HUDEP-2 (cell line): ENCODE results near the gene ATP6V1G3.
"Not testable (repeated sequence)": the region's sequence is repeated elsewhere in the genome, so short reads cannot be mapped to it uniquely, and the experiment has no call there.

ENCODE experiments used
- DNase-seq, 76 experiments: peaks; one replicate each; lab custom pipeline; 2025; ENCODE audit not compliant: unreplicated experiment in 76 of 76; lab: John Stamatoyannopoulos, UW

The ATP6V1G3 gene

DNA sequence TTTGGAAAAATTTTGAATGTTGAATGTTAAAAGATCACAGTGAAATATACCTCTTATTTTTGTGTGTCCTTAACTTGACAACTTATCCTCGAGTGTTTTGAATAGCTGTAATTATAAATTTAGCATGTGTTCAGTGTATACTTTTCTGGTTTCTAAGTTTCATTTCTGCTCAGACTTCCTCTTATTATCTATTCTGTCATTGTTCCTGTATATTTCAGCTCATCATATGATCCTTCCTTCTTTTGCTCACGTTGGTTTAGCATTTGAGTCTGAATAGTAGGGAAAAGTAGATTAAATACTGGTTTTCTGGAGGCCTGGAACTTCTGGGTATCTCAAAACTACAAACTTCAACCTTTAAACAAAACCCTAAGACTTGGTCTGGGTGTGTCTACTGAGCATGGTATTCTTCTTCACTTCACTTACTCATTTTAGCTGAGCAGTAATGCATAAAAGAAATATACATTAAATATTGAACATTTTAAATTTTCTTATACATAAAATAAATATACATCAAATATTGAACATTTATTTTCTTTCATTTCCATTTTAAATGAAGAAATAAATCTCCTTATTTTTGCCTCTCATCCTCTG is 3.3 kb upstream of the ATP6V1G3 start:
- no peak for DNase-seq

- no peak for DNase-seq
Observed at GRCh38 chr1:198542632-198543031, 2.2 kb upstream of the ATP6V1G3 start.

- DNase-seq: no peak
Observed at GRCh38 chr1:198541737-198542136, 1.3 kb upstream of the ATP6V1G3 start.

GRCh38 chr1:198538579-198539364 is 1.7 kb downstream of the ATP6V1G3 start:
- DNase-seq: no peak

GRCh38 chr1:198535631-198536030 is 4.8 kb downstream of the ATP6V1G3 start:
- DNase-seq: no peak

DNA sequence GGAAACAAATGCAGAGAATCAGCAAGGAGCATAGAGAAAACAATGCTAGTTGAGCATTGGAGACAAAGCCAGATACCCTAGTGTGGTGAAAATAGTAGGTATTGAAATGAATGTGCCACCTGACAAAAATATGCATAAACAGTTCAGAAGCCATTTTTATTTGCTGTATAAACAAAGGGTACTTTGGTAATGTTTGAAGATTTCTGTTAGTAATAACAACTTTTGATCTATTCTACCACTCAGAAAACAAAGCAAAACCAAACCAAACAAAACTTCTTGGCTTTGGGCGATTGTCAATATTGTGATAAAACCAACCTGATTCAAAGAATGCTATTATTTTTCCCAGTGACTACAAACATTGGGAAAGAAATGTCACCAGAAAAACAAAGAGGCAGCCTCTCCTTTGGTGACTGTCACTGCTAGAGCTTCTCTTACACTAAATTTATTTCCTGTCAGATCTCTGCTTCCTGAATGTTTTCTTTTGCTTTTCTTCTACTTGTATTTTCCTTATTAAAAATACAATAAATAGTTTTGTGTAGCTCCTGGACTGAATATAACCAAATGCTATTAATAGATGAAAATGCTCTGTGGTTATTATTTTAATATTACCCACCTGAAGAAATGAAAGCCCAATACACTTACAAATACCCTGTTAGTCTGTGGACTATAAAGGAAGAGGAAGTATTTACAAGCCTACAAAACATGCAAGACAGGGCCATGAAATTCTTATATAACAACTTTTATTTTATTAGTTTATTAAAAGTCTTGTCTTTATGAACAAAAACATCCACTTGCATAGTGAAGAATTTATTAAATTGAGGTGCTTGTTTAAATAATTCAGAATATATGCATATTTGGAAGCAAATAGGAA is 5.7 kb downstream of the ATP6V1G3 start:
- no peak for DNase-seq

DNA sequence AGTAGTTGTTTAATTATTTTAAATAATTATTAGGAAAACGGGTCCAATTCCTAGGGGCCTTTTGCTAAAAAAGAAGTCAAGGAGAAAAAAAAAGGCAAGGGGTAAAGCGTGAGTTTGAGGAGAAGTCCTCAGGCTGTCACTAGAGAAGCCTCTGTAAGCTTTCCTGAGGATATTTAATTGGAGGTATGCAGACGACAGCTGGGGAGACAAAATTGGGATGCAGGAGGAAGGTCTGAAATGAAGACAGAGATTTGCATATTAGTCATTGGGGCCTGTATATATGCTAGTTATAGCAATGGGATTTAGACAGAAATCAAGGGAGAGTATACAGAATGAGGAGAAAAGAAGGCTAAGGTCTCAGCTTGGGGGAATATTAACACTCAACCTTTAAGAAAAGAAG is 8.6 kb downstream of the ATP6V1G3 start:
- DNase-seq: no peak

- no peak for DNase-seq
Observed at GRCh38 chr1:198530953-198531352, 9.5 kb downstream of the ATP6V1G3 start.

- DNase-seq: no peak
Observed at GRCh38 chr1:198529414-198529813, 11.1 kb downstream of the ATP6V1G3 start.

GRCh38 chr1:198528364-198528763 is 12.1 kb downstream of the ATP6V1G3 start:
- DNase-seq: no peak

GRCh38 chr1:198524556-198524955 is 15.9 kb downstream of the ATP6V1G3 start:
- no peak for DNase-seq

DNA sequence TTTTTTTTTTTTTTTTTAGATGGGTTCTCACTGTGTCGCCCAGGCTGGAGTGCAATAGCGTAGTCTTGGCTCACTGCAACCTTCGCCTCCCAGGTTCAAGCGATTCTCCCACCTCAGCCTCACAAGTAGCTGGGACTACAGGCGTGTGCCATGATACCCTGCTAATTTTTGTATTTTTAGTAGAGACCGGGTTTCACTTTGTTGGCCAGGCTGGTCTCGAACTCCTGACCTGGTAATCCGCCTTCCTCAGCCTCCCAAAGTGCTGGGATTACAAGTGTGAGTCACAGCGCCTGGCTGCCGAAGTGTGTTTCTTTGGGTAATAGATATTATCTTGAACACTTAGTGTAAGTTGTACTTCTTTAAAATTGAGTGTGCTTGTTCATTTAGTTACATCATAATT is 16.4 kb downstream of the ATP6V1G3 start:
- DNase-seq: not testable (repeated sequence)

DNA sequence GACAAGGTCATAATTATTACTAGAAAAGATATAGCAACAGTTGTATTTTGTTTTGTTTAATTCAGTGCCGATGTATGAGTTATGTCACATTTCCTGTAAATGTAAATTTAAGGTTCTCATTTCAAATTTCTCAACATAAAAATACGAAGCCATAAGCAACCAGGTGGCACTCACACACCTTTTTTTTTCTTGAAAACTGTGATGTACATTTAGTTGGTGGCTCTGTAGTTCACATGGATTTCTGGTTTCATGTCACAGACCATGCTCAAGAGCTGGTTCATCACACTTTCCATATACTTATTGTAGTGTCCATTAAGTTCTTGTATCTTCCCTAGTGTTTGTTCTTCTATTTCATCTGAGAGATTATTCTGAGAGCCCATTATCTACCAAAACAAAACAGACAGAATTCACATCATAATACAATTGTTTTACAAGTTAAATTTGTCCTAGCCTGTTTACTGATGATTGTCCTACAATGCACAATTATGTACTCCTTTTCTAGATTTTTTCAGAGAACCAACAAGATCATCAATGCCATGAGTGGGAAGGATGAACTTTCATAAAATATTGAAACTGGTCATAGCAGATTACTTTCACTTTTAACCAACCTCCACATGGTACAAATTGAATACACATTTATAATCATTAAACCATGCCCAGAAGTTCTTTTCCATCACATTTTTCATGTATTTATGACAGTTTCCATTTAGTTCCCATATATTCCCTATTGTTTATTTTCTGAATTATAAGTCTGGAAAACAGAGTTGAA is 17.1 kb downstream of the ATP6V1G3 start:
- no peak for DNase-seq

- no peak for DNase-seq
Observed at GRCh38 chr1:198520524-198521254, 19.8 kb downstream of the ATP6V1G3 start.

DNA sequence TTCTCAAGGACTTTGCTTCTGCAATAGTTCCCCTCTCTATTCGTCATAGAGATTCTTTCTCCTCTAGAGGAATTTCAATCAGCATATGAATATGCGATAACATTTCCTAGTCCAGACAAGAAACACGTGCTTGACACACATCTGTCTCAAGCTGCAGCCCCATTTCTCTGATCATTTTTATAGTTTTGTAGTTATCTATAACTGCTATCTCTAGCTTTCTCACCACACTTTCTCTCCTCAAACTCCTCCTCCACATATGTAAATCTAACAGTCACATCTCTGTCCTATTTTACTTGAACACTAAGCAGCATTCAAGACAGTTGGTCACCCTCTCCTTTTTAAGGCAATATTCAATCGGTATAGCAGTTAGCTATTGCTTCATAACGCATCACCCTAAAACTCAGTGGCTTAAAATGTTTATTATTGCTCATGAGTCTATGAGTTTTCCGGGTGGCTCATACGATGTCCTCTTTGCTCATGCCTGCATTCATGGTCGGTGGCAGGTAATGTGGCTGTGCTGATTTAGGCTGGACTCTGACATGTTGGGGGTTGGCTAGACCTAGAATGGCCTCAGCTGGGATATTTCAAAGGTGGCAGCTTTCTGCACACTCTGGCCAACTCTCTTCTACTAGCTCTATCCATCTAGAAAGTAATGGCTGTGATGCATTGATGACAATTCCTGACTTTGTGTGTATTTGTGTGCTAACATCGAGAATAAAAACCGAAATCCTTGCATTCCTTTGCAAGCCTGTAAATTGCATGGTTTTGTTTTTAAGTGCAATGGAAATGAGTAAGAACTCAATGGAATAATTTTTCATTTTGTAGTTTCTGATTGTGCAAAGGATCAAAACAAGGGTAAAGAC is 20.6 kb downstream of the ATP6V1G3 start:
- no peak for DNase-seq

- no peak for DNase-seq
Observed at GRCh38 chr1:198517623-198518199, 22.8 kb downstream of the ATP6V1G3 start.

DNA sequence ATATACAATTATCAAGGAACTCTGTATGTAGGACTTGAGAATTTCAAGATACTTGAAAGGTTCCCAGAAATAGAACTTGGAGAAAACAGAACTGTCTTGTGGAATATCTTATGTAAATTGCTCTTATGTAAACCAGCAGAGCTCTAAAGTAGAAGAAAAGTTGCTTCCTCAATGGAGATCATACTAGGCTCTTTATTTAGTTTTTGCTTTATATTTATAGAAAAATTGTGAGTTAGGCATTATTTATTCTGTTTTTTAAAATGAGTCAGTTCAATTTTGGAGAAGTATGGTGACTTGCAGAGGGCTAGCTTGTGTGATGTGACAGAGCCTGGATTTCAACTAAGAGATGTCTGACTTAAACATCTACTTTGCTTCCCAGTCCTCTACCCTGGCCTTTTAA is 40.4 kb downstream of the ATP6V1G3 start:
- DNase-seq: no peak

DNA sequence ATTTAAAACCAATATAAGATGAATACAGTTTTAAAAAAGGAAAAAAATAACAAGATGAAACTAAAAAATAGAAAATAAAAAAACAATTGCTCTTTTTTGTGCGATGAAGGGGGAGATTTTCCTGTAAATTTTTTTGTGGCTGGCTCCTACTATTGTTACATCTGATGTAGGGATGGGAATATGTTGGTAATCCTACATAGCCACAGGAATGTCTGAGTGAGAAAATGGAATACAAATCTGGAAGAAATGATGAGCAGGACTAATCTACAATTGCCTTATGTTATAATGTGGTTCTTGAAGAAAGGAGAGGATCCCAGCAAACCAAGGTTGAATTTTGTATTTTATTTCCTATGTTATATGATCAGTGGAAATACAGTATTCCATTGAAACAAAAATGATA is 40.9 kb downstream of the ATP6V1G3 start:
- no peak for DNase-seq

- no peak for DNase-seq
Observed at GRCh38 chr1:198498881-198499280, 41.6 kb downstream of the ATP6V1G3 start.
